Liver (tissue), 9 donors: ENCODE data around the gene C6orf132. TPM values are rescaled to one million over a fixed set of nuclear protein-coding genes. Genes with fewer than 3 reads are reported as not detected.

Experiments used
- DNase-seq: peaks from one replicate; pipeline ENCODE4 v3.0.0-alpha.2; 2017; ENCODE audit warnings: low spot score
- H3K27ac ChIP-seq, 2 donors: one replicate each; pipeline ENCODE4 v1.7.0; 2013; ENCODE audit warnings: inconsistent platforms in 2 of 2, low read length in 2 of 2, control low read depth in 1 of 2, low read depth in 1 of 2, mild to moderate bottlenecking in 1 of 2
- H3K27me3 ChIP-seq, 4 donors: one replicate each; pipeline versions ENCODE4 v1.6.1 to v1.7.0; 2013; ENCODE audit warnings: low read length in 3 of 4, inconsistent platforms in 1 of 4, mild to moderate bottlenecking in 1 of 4, moderate library complexity in 1 of 4; ENCODE audit not compliant: control insufficient read depth in 4 of 4, insufficient read depth in 4 of 4
- H3K36me3 ChIP-seq, 4 donors: one replicate each; pipeline versions ENCODE4 v1.6.1 to v1.7.0; 2013; ENCODE audit warnings: low read length in 3 of 4, mild to moderate bottlenecking in 3 of 4, low read depth in 1 of 4, moderate library complexity in 1 of 4; ENCODE audit not compliant: control insufficient read depth in 4 of 4, insufficient read depth in 3 of 4
- H3K4me1 ChIP-seq, 4 donors: one replicate each; pipeline versions ENCODE4 v1.6.1 to v1.7.0; 2013; ENCODE audit warnings: low read length in 3 of 4, mild to moderate bottlenecking in 3 of 4, moderate library complexity in 1 of 4; ENCODE audit not compliant: control insufficient read depth in 4 of 4, insufficient read depth in 4 of 4
- H3K4me3 ChIP-seq, 3 donors: one replicate each; pipeline versions ENCODE4 v1.6.1 to v1.7.0; 2013; ENCODE audit warnings: low read length in 3 of 3, control low read depth in 1 of 3, low read depth in 1 of 3, mild to moderate bottlenecking in 1 of 3
- H3K9ac ChIP-seq, 2 donors: one replicate each; pipeline ENCODE4 v1.7.0; 2013; ENCODE audit warnings: low read length in 2 of 2, mild to moderate bottlenecking in 2 of 2, moderate library complexity in 2 of 2, control low read depth in 1 of 2, low read depth in 1 of 2
- H3K9me3 ChIP-seq, 4 donors: one replicate each; pipeline versions ENCODE4 v1.6.1 to v1.7.0; 2013; ENCODE audit warnings: low read length in 3 of 4; ENCODE audit not compliant: control insufficient read depth in 4 of 4
- FOXA2 ChIP-seq: IDR thresholded peaks from 2 replicates; pipeline ENCODE4 v1.6.1; 2016; ENCODE audit warnings: antibody characterized with exemption
- GABPA ChIP-seq, 2 donors: IDR thresholded peaks in 1 of 2; conservative IDR thresholded peaks in 1 of 2; 2 replicates each; pipeline ENCODE4 v1.6.1; 2016; ENCODE audit warnings: antibody characterized with exemption in 2 of 2, mild to moderate bottlenecking in 1 of 2, moderate library complexity in 1 of 2
- HNF4A ChIP-seq, 2 donors: conservative IDR thresholded peaks; 2 replicates each; pipeline ENCODE4 v1.6.1; 2016; ENCODE audit warnings: antibody characterized with exemption in 2 of 2, mild to moderate bottlenecking in 2 of 2
- HNF4G ChIP-seq: IDR thresholded peaks from 2 replicates; pipeline ENCODE4 v1.6.1; 2016; ENCODE audit warnings: antibody characterized with exemption
- JUND ChIP-seq, 2 donors: IDR thresholded peaks; 2 replicates each; pipeline ENCODE4 v1.6.1; 2016; ENCODE audit warnings: antibody characterized with exemption in 2 of 2
- NR2F2 ChIP-seq: IDR thresholded peaks from 2 replicates; pipeline ENCODE4 v1.6.1; 2016; ENCODE audit warnings: antibody characterized with exemption
- RAD21 ChIP-seq, 2 donors: IDR thresholded peaks; 2 replicates each; pipeline ENCODE4 v1.6.1; 2016; ENCODE audit warnings: antibody characterized with exemption in 2 of 2, mild to moderate bottlenecking in 2 of 2
- RXRA ChIP-seq, 2 donors: IDR thresholded peaks; 2 replicates each; pipeline ENCODE4 v1.6.1; 2017 to 2018; ENCODE audit warnings: antibody characterized with exemption in 2 of 2, mild to moderate bottlenecking in 1 of 2
- SP1 ChIP-seq: IDR thresholded peaks from 2 replicates; pipeline ENCODE4 v1.6.1; 2018; ENCODE audit warnings: antibody characterized with exemption, mild to moderate bottlenecking
- TAF1 ChIP-seq: conservative IDR thresholded peaks from 2 replicates; pipeline ENCODE4 v1.6.1; 2016; ENCODE audit warnings: antibody characterized with exemption, mild to moderate bottlenecking
- YY1 ChIP-seq: IDR thresholded peaks from 2 replicates; pipeline ENCODE4 v1.6.1; 2016; ENCODE audit warnings: antibody characterized with exemption, mild to moderate bottlenecking
- WGBS: extraction: QIAGEN DNeasy Blood & Tissue Kit; methylation state at CpG from one replicate; pipeline ENCODE4 v1.1.7; 2013; 5-methylcytosine and 5-hydroxymethylcytosine counted together
- polyA plus RNA-seq, 2 donors: library from polyadenylated mRNA; stranded (reverse) in 1 of 2; unstranded in 1 of 2; fragments of 200-250 nt in 1 of 2; fragments of >200 nt in 1 of 2; fragmentation: Nextera tagmentation in 1 of 2; extraction: Ambion mirVana in 1 of 2; gene quantifications; one replicate each; pipeline versions ENCODE4 v1.2.1 to v1.2.3, GENCODE V29; 2013 to 2015
- total RNA-seq, 2 donors: library from RNA; depleted of rRNA; stranded (reverse); fragments of >200 nt; gene quantifications; one replicate each; pipeline ENCODE4 v1.2.3, GENCODE V29; 2014
- TF ChIP-seq, protein P1 (sequence below): IDR thresholded peaks from 2 replicates; pipeline ENCODE4 v1.6.1; 2016; ENCODE audit warnings: antibody characterized with exemption
- TF ChIP-seq, protein P2 (sequence below): IDR thresholded peaks from 2 replicates; pipeline ENCODE4 v1.6.1; 2016; ENCODE audit warnings: antibody characterized with exemption, mild to moderate bottlenecking
- TF ChIP-seq, protein P3 (sequence below): IDR thresholded peaks from 2 replicates; pipeline ENCODE4 v1.6.1; 2016; ENCODE audit warnings: antibody characterized with exemption
- donor health status: healthy.
- donor health status: healthy.
- donor health status: healthy.
- donor health status: healthy.
- donor health status: healthy.

The C6orf132 gene
- total and polyA plus RNA-seq, 4 donors, result 0.07 to 0.25 (median 0.24) TPM; not detected in 1

DNA sequence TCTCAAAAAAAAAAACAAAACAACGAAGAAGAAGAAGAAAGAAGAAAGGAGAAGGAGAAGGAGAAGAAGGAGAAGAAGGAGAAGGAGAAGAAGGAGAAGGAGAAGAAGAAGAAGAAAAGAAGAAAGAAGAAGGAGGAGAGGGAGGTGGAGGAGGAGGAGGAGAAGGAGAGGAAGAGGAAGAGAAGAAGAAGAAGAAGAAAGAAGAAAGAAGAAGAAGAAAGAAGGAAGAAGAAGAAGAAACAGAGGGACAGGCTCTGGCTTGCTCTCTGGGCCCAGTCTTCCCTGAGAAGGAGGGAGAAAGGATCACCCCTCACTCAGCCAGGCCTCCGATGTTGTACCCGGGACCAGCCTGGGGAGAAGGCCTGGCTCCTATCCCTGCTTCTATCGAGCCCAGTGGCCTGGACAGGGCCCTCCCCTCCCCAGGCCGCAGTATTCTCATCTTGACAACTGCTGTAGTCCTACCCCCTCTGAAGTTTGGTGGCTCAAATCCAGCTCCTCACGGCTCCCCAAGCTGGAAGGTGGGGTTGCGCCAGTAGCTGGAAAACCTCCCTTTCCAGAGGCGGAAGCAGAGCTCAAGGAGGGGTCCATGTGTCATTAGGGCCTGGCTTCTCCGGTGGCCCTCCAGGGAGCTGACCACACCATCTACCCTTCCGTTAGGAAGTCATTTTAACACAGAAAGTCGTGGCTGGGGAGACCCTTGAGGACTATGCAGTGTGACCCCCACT is 18.9 kb downstream of the C6orf132 start:
- H3K4me3 ChIP-seq, result no peak overlapping the region
- H3K9ac ChIP-seq, result no peak overlapping the region
- no peak overlapping the region for H3K27ac ChIP-seq
- no peaks in the 10 kb centered on the region for H3K9me3 ChIP-seq
- no peaks in the 10 kb centered on the region for H3K27me3 ChIP-seq
- no peaks in the 10 kb centered on the region for H3K36me3 ChIP-seq
- H3K4me1 ChIP-seq, result peaks cover 0 to 3% (median 1%) of the 10 kb centered on the region in 4 donors
- WGBS, result 89% methylated on average over 11 of the region's 11 CpGs
- DNase-seq, result no peak
- TF ChIP-seq HNF4A (conservative IDR thresholded peaks at IDR 0.05), result no peak

DNA sequence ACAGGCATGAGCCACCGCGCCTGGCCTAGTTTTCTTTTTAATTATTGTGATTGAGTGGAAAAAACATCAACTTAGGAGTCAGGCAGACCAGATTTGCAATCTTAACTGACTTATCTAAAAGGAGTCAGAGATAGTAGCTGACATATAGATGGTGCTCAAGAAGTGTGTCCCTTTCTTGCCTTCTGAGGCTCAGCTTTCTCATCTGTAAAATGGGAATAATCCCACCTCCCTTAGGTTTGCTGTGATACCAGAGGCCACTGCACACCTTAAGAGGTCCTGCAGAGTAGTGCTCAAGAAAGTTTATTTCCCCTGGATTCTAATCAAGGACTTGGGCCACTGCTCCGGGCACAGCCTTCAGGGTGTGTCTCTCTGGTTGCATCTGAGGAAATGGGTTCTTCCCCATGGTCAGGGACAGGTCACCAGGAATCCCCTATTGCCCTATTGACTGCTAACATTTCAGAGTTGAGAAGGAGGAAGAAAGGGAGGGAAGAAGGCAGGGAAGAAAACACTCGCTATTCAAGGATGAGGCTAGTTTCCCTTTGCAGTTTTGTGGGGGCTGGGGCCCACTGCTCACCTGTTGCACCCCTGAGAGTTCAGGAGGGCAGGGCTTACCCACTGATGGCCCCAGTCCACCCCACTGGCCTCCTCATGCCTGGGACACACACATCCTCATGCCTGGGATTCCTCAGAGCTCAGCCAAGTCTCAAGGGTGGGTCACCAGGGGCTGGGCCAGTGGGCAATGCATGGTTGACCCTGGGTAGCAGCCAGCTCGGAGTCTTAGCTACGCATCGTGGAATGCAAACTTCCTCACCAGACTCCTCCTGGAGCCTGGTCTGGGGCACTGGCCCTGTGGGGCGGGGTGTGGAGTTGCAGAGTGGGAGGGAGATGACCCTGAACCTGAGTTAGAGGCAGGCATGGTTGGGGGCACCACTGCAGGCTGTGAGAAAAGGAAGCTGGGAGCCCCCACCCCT is 21.2 kb downstream of the C6orf132 start:
- Histone ChIP-seq H3K27ac (no peak overlapping the region), H3K4me1 (peaks cover 3 to 21% (median 16%) of the 10 kb centered on the region in 4 donors), H3K36me3 (no peaks in the 10 kb centered on the region), H3K9me3 (no peaks in the 10 kb centered on the region), H3K9ac (no peak overlapping the region), H3K27me3 (no peaks in the 10 kb centered on the region), H3K4me3 (no peak overlapping the region)
- 89% methylated on average over 8 of the region's 8 CpGs for WGBS
- TF ChIP-seq RXRA (IDR thresholded peaks at IDR 0.05) (no peak), JUND (IDR thresholded peaks at IDR 0.05) (no peak), FOXA2 (no peak)
- TF ChIP-seq, protein P1, sequence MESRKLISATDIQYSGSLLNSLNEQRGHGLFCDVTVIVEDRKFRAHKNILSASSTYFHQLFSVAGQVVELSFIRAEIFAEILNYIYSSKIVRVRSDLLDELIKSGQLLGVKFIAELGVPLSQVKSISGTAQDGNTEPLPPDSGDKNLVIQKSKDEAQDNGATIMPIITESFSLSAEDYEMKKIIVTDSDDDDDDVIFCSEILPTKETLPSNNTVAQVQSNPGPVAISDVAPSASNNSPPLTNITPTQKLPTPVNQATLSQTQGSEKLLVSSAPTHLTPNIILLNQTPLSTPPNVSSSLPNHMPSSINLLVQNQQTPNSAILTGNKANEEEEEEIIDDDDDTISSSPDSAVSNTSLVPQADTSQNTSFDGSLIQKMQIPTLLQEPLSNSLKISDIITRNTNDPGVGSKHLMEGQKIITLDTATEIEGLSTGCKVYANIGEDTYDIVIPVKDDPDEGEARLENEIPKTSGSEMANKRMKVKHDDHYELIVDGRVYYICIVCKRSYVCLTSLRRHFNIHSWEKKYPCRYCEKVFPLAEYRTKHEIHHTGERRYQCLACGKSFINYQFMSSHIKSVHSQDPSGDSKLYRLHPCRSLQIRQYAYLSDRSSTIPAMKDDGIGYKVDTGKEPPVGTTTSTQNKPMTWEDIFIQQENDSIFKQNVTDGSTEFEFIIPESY, result no peak
- DNase-seq, result no peak

DNA sequence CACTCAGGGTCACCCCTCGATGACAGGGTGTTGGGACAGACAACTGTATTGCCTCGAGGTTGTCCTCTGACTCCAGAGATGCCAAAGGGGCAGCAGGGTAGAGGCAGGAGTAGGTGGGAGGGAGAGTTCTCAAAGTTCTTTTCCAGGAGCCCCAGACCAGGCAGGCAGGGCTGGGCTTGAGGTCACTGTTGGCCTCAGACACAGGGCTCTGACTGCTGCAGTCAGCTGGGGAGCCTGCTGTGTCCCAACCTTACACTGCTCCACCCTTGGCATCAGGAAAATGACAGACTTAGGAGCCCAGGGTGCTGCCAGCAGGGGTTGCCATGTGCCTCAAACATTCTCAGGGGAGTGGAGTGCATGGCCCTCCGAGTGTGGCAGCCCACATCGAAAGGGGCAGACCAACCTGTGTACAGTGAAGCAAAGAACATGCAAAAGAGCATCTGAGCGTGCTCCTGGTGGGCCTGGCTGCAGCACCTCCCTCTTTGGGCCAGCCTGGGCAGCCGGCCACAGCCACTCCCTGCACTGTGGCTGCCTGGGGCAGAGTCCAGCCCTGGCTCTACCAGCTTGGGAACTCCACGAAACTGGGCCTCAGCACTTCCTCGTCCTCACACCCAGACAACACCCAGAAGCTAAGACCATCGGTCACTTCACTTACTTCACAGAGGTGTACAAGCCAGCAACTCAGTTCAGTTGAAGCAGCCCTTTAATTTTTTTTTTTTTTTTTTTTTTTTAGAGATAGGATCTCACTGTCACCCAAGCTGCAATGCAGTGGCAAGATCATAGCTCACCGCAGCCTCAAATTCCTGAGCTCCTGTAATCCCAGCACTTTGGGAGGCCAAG is 24.0 kb downstream of the C6orf132 start:
- Histone ChIP-seq H3K4me1 (peaks cover 5 to 21% (median 16%) of the 10 kb centered on the region in 4 donors), H3K36me3 (no peaks in the 10 kb centered on the region), H3K9ac (no peak overlapping the region), H3K9me3 (no peaks in the 10 kb centered on the region), H3K27me3 (no peaks in the 10 kb centered on the region), H3K4me3 (no peak overlapping the region), H3K27ac (peak overlapping the region; percentile 62 to 70)
- no peak for DNase-seq
- peak in 1 of 2 donors; percentile 45 for TF ChIP-seq RAD21 (IDR thresholded peaks at IDR 0.05)
- TF ChIP-seq NR2F2, result no peak
- peak; percentile 14 for TF ChIP-seq TAF1
- TF ChIP-seq SP1, result peak; percentile 97
- TF ChIP-seq, protein P1, result no peak
- peak in 1 of 2 donors; percentile 56 for TF ChIP-seq JUND (IDR thresholded peaks at IDR 0.05)
- TF ChIP-seq, protein P2, sequence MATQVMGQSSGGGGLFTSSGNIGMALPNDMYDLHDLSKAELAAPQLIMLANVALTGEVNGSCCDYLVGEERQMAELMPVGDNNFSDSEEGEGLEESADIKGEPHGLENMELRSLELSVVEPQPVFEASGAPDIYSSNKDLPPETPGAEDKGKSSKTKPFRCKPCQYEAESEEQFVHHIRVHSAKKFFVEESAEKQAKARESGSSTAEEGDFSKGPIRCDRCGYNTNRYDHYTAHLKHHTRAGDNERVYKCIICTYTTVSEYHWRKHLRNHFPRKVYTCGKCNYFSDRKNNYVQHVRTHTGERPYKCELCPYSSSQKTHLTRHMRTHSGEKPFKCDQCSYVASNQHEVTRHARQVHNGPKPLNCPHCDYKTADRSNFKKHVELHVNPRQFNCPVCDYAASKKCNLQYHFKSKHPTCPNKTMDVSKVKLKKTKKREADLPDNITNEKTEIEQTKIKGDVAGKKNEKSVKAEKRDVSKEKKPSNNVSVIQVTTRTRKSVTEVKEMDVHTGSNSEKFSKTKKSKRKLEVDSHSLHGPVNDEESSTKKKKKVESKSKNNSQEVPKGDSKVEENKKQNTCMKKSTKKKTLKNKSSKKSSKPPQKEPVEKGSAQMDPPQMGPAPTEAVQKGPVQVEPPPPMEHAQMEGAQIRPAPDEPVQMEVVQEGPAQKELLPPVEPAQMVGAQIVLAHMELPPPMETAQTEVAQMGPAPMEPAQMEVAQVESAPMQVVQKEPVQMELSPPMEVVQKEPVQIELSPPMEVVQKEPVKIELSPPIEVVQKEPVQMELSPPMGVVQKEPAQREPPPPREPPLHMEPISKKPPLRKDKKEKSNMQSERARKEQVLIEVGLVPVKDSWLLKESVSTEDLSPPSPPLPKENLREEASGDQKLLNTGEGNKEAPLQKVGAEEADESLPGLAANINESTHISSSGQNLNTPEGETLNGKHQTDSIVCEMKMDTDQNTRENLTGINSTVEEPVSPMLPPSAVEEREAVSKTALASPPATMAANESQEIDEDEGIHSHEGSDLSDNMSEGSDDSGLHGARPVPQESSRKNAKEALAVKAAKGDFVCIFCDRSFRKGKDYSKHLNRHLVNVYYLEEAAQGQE, result no peak
- peak; percentile 48 to 61 for TF ChIP-seq RXRA (IDR thresholded peaks at IDR 0.05)
- TF ChIP-seq YY1, result peak; percentile 25
- no peak for TF ChIP-seq GABPA (IDR thresholded peaks at IDR 0.05 in 1 of 2, conservative IDR thresholded peaks at IDR 0.05 in 1 of 2)
- TF ChIP-seq HNF4A (conservative IDR thresholded peaks at IDR 0.05), result peak; percentile 96
- TF ChIP-seq HNF4G, result peak; percentile 94
- TF ChIP-seq, protein P3, sequence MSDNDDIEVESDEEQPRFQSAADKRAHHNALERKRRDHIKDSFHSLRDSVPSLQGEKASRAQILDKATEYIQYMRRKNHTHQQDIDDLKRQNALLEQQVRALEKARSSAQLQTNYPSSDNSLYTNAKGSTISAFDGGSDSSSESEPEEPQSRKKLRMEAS, result peak; percentile 60
- TF ChIP-seq FOXA2, result no peak
- 24% methylated on average over 10 of the region's 10 CpGs for WGBS
